Neural progenitor cell (in vitro differentiated cells): Measurements from ENCODE around the gene SLIT1. TPM values are rescaled to one million over a fixed set of nuclear protein-coding genes. Genes with fewer than 3 reads are reported as not detected.

ENCODE experiments used
- DNase-seq: peaks from one replicate; pipeline ENCODE4 v3.0.0-alpha.2; 2016; ENCODE audit warnings: low spot score
- H2AFZ ChIP-seq: fragments of 200-600 bp; sonication (generic); replicated peaks from 2 replicates; pipeline ENCODE4 v1.6.1; 2016; ENCODE audit warnings: antibody characterized with exemption
- H3F3A ChIP-seq: fragments of 200-600 bp; sonication (generic); 2 replicates; pipeline ENCODE4 v1.6.1; 2016; ENCODE audit warnings: antibody characterized with exemption, low read depth
- H3K27ac ChIP-seq: fragments of 200-600 bp; sonication (generic); 2 replicates; pipeline ENCODE4 v1.5.1; 2016; ENCODE audit warnings: mild to moderate bottlenecking
- H3K27me3 ChIP-seq: fragments of 200-600 bp; sonication (generic); 2 replicates; pipeline ENCODE4 v1.6.1; 2016; ENCODE audit warnings: mild to moderate bottlenecking, moderate library complexity
- H3K36me3 ChIP-seq: fragments of 200-600 bp; sonication (generic); 2 replicates; pipeline ENCODE4 v1.5.1; 2016
- H3K4me1 ChIP-seq: fragments of 200-600 bp; sonication (generic); 2 replicates; pipeline ENCODE4 v1.6.1; 2016; ENCODE audit warnings: mixed run types
- H3K4me2 ChIP-seq: fragments of 200-600 bp; sonication (generic); 2 replicates; pipeline ENCODE4 v1.6.1; 2016
- H3K4me3 ChIP-seq: fragments of 200-600 bp; sonication (generic); 2 replicates; pipeline ENCODE4 v1.5.1; 2016
- H3K79me2 ChIP-seq: fragments of 200-600 bp; sonication (generic); 2 replicates; pipeline ENCODE4 v1.6.1; 2016; ENCODE audit warnings: low read depth
- H3K9ac ChIP-seq: fragments of 200-600 bp; sonication (generic); 2 replicates; pipeline ENCODE4 v1.6.1; 2016
- H3K9me3 ChIP-seq: fragments of 200-600 bp; sonication (generic); 2 replicates; pipeline ENCODE4 v1.5.1; 2016; ENCODE audit warnings: low read depth
- H4K20me1 ChIP-seq: fragments of 200-600 bp; sonication (generic); 2 replicates; pipeline ENCODE4 v1.6.1; 2016; ENCODE audit warnings: low read depth
- H3K27ac Mint-ChIP-seq: 3 replicates; pipeline ENCODE4 v1.8.0; 2021; ENCODE audit warnings: mixed read lengths
- H3K27me3 Mint-ChIP-seq: 2 replicates; pipeline ENCODE4 v1.8.0; 2022; ENCODE audit warnings: low read depth, mild to moderate bottlenecking, inconsistent platforms, moderate library complexity, mixed read lengths; ENCODE audit not compliant: insufficient read depth
- H3K36me3 Mint-ChIP-seq: 3 replicates; pipeline ENCODE4 v1.8.0; 2021; ENCODE audit warnings: mixed read lengths
- H3K4me1 Mint-ChIP-seq: 3 replicates; pipeline ENCODE4 v1.8.0; 2021; ENCODE audit warnings: mixed read lengths
- H3K4me3 Mint-ChIP-seq: 3 replicates; pipeline ENCODE4 v1.8.0; 2021; ENCODE audit warnings: mild to moderate bottlenecking, moderate library complexity, mixed read lengths
- H3K9me3 Mint-ChIP-seq: 3 replicates; pipeline ENCODE4 v1.8.0; 2020; ENCODE audit warnings: mixed read lengths
- EZH2 ChIP-seq: fragments of 200-600 bp; sonication (generic); IDR thresholded peaks from 2 replicates; pipeline ENCODE4 v1.6.1; 2017; ENCODE audit warnings: antibody characterized with exemption, mild to moderate bottlenecking, moderate library complexity
- EZH2phosphoT487 ChIP-seq: fragments of 200-600 bp; sonication (generic); IDR thresholded peaks from 2 replicates; pipeline ENCODE4 v1.6.1; 2017; ENCODE audit warnings: antibody characterized with exemption
- total RNA-seq: library from RNA; depleted of rRNA; stranded (reverse); fragments of >200 nt; gene quantifications from 2 replicates; pipeline ENCODE4 v1.2.3, GENCODE V29; 2015; ENCODE audit warnings: low replicate concordance
- TF ChIP-seq, protein P1 (sequence below): fragments of 200-600 bp; sonication (generic); IDR thresholded peaks from 2 replicates; pipeline ENCODE4 v1.5.1; 2017; ENCODE audit warnings: antibody characterized with exemption, mild to moderate bottlenecking

Gene SLIT1
- total RNA-seq, 1 donor from 2014 or later: 0.92 TPM

DNA sequence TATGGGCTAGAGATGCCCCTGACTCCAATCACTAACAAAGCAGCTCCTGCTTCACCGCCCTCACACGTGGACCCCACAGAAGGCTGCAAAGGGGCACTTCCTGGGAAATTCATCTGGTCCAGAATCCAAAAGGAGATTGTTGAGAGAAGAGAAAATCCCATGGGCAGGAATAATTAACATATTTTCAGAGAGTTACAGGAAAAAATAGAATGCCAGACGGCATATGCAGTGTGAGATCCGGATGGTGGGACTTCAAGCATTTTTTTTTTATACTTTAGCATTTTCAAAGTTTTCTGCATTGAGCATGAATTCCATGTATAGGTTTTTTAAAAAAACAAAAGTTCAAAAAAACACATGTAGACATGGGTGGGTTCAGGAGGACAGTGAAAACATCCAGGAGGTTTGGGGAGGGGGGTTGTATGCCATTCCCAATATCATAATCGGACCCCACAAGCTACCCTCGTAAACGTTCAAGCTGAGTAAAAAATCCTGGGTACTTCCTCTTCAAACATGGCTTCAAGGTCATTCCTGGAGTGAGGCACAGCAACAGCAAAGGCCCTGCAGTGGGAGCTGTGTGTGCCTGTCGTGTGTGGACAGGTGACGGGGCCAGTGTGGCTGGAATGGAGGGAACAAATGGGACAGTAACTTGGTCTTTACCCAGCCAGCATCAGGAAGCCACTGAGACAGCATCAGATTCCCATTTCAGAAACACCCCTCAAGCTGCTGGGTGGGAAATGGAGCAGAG is 128.1 kb downstream of the SLIT1 start:
- H3K4me1 Mint-ChIP-seq: peaks cover 3% of the 10 kb centered on the region
- Histone ChIP-seq H3K27me3 (no peaks in the 10 kb centered on the region), H3K4me2 (no peak overlapping the region), H3K9me3 (no peaks in the 10 kb centered on the region), H3K4me3 (no peak overlapping the region), H3K27ac (no peak overlapping the region), H2AFZ (no peak overlapping the region), H3K36me3 (no peaks in the 10 kb centered on the region), H4K20me1 (no peaks in the 10 kb centered on the region), H3K4me1 (peaks cover 7% of the 10 kb centered on the region), H3K9ac (no peak overlapping the region), H3F3A (no peaks in the 10 kb centered on the region), H3K79me2 (no peaks in the 10 kb centered on the region)
- TF ChIP-seq EZH2 (no peak), EZH2phosphoT487 (no peak)
- TF ChIP-seq, protein P1, sequence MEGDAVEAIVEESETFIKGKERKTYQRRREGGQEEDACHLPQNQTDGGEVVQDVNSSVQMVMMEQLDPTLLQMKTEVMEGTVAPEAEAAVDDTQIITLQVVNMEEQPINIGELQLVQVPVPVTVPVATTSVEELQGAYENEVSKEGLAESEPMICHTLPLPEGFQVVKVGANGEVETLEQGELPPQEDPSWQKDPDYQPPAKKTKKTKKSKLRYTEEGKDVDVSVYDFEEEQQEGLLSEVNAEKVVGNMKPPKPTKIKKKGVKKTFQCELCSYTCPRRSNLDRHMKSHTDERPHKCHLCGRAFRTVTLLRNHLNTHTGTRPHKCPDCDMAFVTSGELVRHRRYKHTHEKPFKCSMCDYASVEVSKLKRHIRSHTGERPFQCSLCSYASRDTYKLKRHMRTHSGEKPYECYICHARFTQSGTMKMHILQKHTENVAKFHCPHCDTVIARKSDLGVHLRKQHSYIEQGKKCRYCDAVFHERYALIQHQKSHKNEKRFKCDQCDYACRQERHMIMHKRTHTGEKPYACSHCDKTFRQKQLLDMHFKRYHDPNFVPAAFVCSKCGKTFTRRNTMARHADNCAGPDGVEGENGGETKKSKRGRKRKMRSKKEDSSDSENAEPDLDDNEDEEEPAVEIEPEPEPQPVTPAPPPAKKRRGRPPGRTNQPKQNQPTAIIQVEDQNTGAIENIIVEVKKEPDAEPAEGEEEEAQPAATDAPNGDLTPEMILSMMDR: no peak
- H3K36me3 Mint-ChIP-seq: no peaks in the 10 kb centered on the region
- H3K4me3 Mint-ChIP-seq: no peak overlapping the region
- no peak overlapping the region for H3K27ac Mint-ChIP-seq
- no peaks in the 10 kb centered on the region for H3K9me3 Mint-ChIP-seq
- no peak for DNase-seq
- peaks cover 7% of the 10 kb centered on the region for H3K27me3 Mint-ChIP-seq

DNA sequence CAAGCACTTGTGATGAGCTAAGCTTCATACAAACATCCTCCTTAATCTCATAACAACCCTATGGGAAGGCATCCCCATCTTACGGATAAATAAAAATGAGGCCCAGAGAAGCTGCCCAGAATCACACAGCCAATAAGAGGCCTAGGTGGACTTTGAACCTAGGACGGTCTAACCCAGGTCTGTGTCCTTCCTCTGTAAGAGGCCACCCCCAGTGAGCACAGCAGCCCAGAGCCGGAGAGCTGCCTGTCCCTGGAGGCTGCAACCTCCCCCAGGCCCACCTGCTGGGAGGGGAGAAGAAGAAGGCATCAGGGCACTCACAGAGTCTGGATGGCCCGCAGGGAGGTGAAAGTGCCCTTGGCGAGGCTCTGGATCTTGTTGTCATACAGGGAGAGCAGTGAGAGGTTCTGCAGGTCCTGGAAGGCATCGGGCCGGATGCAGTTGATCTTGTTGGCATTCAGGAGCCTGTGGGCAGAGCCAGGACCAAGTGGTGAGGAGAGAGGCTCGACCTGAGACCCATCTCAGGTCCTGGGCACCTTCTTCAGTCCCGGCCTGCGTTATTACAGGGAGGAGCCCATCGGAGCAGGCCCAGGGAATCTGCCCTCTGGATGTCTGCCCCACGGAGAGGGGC is 129.6 kb downstream of the SLIT1 start:
- no peaks in the 10 kb centered on the region for H3K79me2 ChIP-seq
- no peak overlapping the region for H3K27ac Mint-ChIP-seq
- H3K4me3 ChIP-seq: no peak overlapping the region
- no peaks in the 10 kb centered on the region for H3K36me3 ChIP-seq
- no peaks in the 10 kb centered on the region for H3K27me3 ChIP-seq
- H3K4me1 ChIP-seq: no peaks in the 10 kb centered on the region
- no peaks in the 10 kb centered on the region for H3K9me3 Mint-ChIP-seq
- H3K27ac ChIP-seq: no peak overlapping the region
- H3K36me3 Mint-ChIP-seq: no peaks in the 10 kb centered on the region
- peaks cover 7% of the 10 kb centered on the region for H3K27me3 Mint-ChIP-seq
- no peaks in the 10 kb centered on the region for H3K4me1 Mint-ChIP-seq
- no peak overlapping the region for H3K4me3 Mint-ChIP-seq
- no peak overlapping the region for H3K4me2 ChIP-seq
- H4K20me1 ChIP-seq: no peaks in the 10 kb centered on the region
- H2AFZ ChIP-seq: no peak overlapping the region
- H3K9me3 ChIP-seq: no peaks in the 10 kb centered on the region
- no peak for DNase-seq
- no peak for TF ChIP-seq EZH2phosphoT487
- no peak for TF ChIP-seq EZH2
- H3F3A ChIP-seq: no peaks in the 10 kb centered on the region
- no peak overlapping the region for H3K9ac ChIP-seq

DNA sequence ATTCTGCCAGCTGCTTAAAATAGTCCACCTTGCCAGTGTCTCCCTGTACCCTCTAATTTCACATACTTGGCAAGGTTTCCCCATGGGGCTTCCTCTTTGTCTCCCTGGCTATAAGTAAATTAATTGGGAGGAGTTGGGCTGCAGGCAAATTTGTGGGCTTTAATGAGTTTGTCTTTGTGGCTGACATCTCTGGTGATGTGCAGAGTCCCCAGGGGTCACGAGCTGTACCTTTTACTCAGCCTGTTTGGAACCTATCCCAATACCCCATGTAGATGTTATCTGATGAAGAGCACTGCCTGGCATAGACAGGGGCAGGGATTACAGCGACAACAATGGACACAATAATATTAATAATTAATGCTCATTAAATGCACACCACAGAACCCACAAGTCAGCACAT is 132.5 kb downstream of the SLIT1 start:
- no peak for DNase-seq
- H3K4me3 Mint-ChIP-seq: no peak overlapping the region
- H3K27ac Mint-ChIP-seq: no peak overlapping the region
- H3K9me3 Mint-ChIP-seq: no peaks in the 10 kb centered on the region
- H3K4me1 Mint-ChIP-seq: no peaks in the 10 kb centered on the region
- H3K9me3 ChIP-seq: no peaks in the 10 kb centered on the region
- H3K4me1 ChIP-seq: no peaks in the 10 kb centered on the region
- H3K4me2 ChIP-seq: no peak overlapping the region
- TF ChIP-seq EZH2 (no peak), EZH2phosphoT487 (no peak)
- TF ChIP-seq, protein P1: no peak
- no peaks in the 10 kb centered on the region for H3K36me3 ChIP-seq
- H3K79me2 ChIP-seq: no peaks in the 10 kb centered on the region
- H3K36me3 Mint-ChIP-seq: no peaks in the 10 kb centered on the region
- peaks cover 8% of the 10 kb centered on the region for H3K27me3 Mint-ChIP-seq
- H3K4me3 ChIP-seq: no peak overlapping the region
- no peak overlapping the region for H3K9ac ChIP-seq
- H2AFZ ChIP-seq: no peak overlapping the region
- H3K27me3 ChIP-seq: no peaks in the 10 kb centered on the region
- no peaks in the 10 kb centered on the region for H4K20me1 ChIP-seq
- no peaks in the 10 kb centered on the region for H3F3A ChIP-seq
- H3K27ac ChIP-seq: no peak overlapping the region

DNA sequence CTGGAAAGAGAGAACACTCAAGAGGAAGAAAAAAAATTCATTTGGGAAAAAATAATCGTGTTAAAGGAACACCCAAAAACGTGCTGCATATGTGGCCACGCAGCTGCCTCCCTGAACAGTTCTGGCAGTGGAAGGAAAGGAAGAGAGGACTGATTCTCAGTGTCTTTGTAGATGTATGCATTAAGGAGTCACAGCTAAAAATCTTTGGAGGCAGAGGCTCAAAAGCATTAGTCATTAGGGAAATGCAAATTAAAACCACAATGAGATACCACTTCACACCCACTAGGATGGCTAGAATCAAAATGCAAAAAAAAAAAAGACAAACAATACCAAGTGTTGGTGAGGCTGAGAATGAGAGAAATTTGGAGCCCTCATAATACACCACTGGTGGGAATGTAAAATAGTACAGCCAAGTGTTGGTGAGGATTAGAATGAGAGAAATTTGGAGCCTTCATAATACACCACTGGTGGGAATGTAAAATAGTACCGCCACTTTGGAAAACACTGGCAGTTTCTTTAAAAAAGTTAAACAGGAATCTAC is 134.7 kb downstream of the SLIT1 start:
- Histone ChIP-seq H3K9ac (no peak overlapping the region), H3F3A (no peaks in the 10 kb centered on the region), H3K27me3 (no peaks in the 10 kb centered on the region), H3K4me1 (no peaks in the 10 kb centered on the region), H3K27ac (no peak overlapping the region), H4K20me1 (no peaks in the 10 kb centered on the region), H3K9me3 (no peaks in the 10 kb centered on the region), H3K4me2 (no peak overlapping the region), H2AFZ (no peak overlapping the region), H3K79me2 (no peaks in the 10 kb centered on the region), H3K4me3 (no peak overlapping the region), H3K36me3 (no peaks in the 10 kb centered on the region)
- Mint-ChIP-seq H3K9me3 (no peaks in the 10 kb centered on the region), H3K4me1 (peaks cover 6% of the 10 kb centered on the region), H3K4me3 (no peak overlapping the region), H3K27me3 (peaks cover 7% of the 10 kb centered on the region), H3K27ac (no peak overlapping the region), H3K36me3 (no peaks in the 10 kb centered on the region)
- no peak for DNase-seq
- TF ChIP-seq EZH2 (no peak), EZH2phosphoT487 (no peak)
- TF ChIP-seq, protein P1: no peak
